Osteoblast (primary cell): ENCODE measurements around the gene NDUFV2. TPM values are rescaled to one million over a fixed set of nuclear protein-coding genes. Genes with fewer than 3 reads are reported as not detected.
A peak's percentile ranks its signal among the peaks of the same experiment; 100 is the strongest.

Experiments
- DNase-seq: peaks from one replicate; pipeline ENCODE4 v3.0.0; 2011; ENCODE audit warnings: low spot score, mixed read lengths; ENCODE audit not compliant: insufficient read length; ENCODE audit errors: missing footprints
- H2AFZ ChIP-seq: 2 replicates; pipeline ENCODE4 v1.6.0; 2011; ENCODE audit warnings: mild to moderate bottlenecking, low read length
- H3K27ac ChIP-seq: 2 replicates; pipeline ENCODE4 v1.5.1; 2011; ENCODE audit warnings: mild to moderate bottlenecking, low read depth, low read length, moderate library complexity
- H3K27me3 ChIP-seq: 2 replicates; pipeline ENCODE4 v1.6.0; 2012; ENCODE audit warnings: mild to moderate bottlenecking, control low read depth, inconsistent platforms, low read length, moderate library complexity; ENCODE audit not compliant: insufficient read depth
- H3K36me3 ChIP-seq: 2 replicates; pipeline ENCODE4 v1.5.1; 2011; ENCODE audit warnings: mild to moderate bottlenecking, low read length, control low read depth, moderate library complexity; ENCODE audit not compliant: insufficient read depth
- H3K4me1 ChIP-seq: 2 replicates; pipeline ENCODE4 v1.5.1; 2011; ENCODE audit warnings: mild to moderate bottlenecking, low read length, control low read depth, moderate library complexity; ENCODE audit not compliant: insufficient read depth
- H3K4me2 ChIP-seq: 2 replicates; pipeline ENCODE4 v1.6.0; 2011; ENCODE audit warnings: mild to moderate bottlenecking, low read length; ENCODE audit not compliant: insufficient read depth
- H3K4me3 ChIP-seq: fragments of 200-600 bp; sonication (generic); 3 replicates; pipeline ENCODE4 v1.5.1; 2012; ENCODE audit warnings: mild to moderate bottlenecking, low read length, inconsistent platforms; ENCODE audit not compliant: insufficient read depth
- H3K79me2 ChIP-seq: 2 replicates; pipeline ENCODE4 v1.6.0; 2012; ENCODE audit warnings: mild to moderate bottlenecking, low read length, control low read depth, inconsistent platforms; ENCODE audit not compliant: insufficient read depth
- H3K9me3 ChIP-seq: 2 replicates; pipeline ENCODE4 v1.5.1; 2011; ENCODE audit warnings: low read depth, low read length, control low read depth
- H4K20me1 ChIP-seq: 2 replicates; pipeline ENCODE4 v1.6.0; 2012; ENCODE audit warnings: mild to moderate bottlenecking, low read length, control low read depth; ENCODE audit not compliant: insufficient read depth
- CTCF ChIP-seq: IDR thresholded peaks from 2 replicates; pipeline ENCODE4 v1.5.1; 2011; ENCODE audit warnings: mild to moderate bottlenecking, low read depth, low read length, moderate library complexity; ENCODE audit errors: extremely low read depth
- total RNA-seq: library from RNA; depleted of rRNA; stranded (reverse); fragments of >200 nt; gene quantifications from 2 replicates; pipeline ENCODE4 v1.2.3, GENCODE V29; 2012

Gene NDUFV2
- total RNA-seq, 1 donor: 95.9 TPM

GRCh38 chr18:9123520-9123919 lies 21.0 kb downstream of the NDUFV2 start:
- H3K4me2 ChIP-seq: no peak overlapping the region
- no peak overlapping the region for H3K27ac ChIP-seq
- H3K4me3 ChIP-seq: no peak overlapping the region
- H3K27me3 ChIP-seq: no peaks in the 10 kb centered on the region
- peaks cover 65% of the 10 kb centered on the region for H3K36me3 ChIP-seq
- TF ChIP-seq CTCF: no peak
- H3K9me3 ChIP-seq: no peaks in the 10 kb centered on the region
- H3K79me2 ChIP-seq: peaks cover 55% of the 10 kb centered on the region
- no peak for DNase-seq
- H4K20me1 ChIP-seq: no peaks in the 10 kb centered on the region
- H2AFZ ChIP-seq: no peak overlapping the region
- H3K4me1 ChIP-seq: peaks cover 3% of the 10 kb centered on the region

- H3K79me2 ChIP-seq: peaks cover 43% of the 10 kb centered on the region
- no peak for TF ChIP-seq CTCF
- H3K4me1 ChIP-seq: no peaks in the 10 kb centered on the region
- H3K27me3 ChIP-seq: no peaks in the 10 kb centered on the region
- H4K20me1 ChIP-seq: no peaks in the 10 kb centered on the region
- H3K9me3 ChIP-seq: no peaks in the 10 kb centered on the region
- H3K4me2 ChIP-seq: no peak overlapping the region
- no peak overlapping the region for H3K4me3 ChIP-seq
- H2AFZ ChIP-seq: no peak overlapping the region
- no peak overlapping the region for H3K27ac ChIP-seq
- H3K36me3 ChIP-seq: peaks cover 68% of the 10 kb centered on the region
- DNase-seq: peak; percentile 10
Observed at GRCh38 chr18:9124824-9125223, 22.3 kb downstream of the NDUFV2 start.

GRCh38 chr18:9126337-9126736 lies 23.8 kb downstream of the NDUFV2 start:
- H4K20me1 ChIP-seq: peaks cover 4% of the 10 kb centered on the region
- no peaks in the 10 kb centered on the region for H3K9me3 ChIP-seq
- peaks cover 62% of the 10 kb centered on the region for H3K36me3 ChIP-seq
- H3K4me1 ChIP-seq: no peaks in the 10 kb centered on the region
- TF ChIP-seq CTCF: no peak
- DNase-seq: no peak
- no peak overlapping the region for H2AFZ ChIP-seq
- H3K27me3 ChIP-seq: no peaks in the 10 kb centered on the region
- no peak overlapping the region for H3K27ac ChIP-seq
- H3K79me2 ChIP-seq: peaks cover 33% of the 10 kb centered on the region
- no peak overlapping the region for H3K4me2 ChIP-seq
- no peak overlapping the region for H3K4me3 ChIP-seq

- H3K4me3 ChIP-seq: no peak overlapping the region
- peaks cover 73% of the 10 kb centered on the region for H3K36me3 ChIP-seq
- no peaks in the 10 kb centered on the region for H3K27me3 ChIP-seq
- H3K79me2 ChIP-seq: peaks cover 28% of the 10 kb centered on the region
- H3K4me1 ChIP-seq: no peaks in the 10 kb centered on the region
- DNase-seq: no peak
- H4K20me1 ChIP-seq: peaks cover 4% of the 10 kb centered on the region
- H2AFZ ChIP-seq: no peak overlapping the region
- no peak for TF ChIP-seq CTCF
- H3K27ac ChIP-seq: no peak overlapping the region
- H3K4me2 ChIP-seq: no peak overlapping the region
- no peaks in the 10 kb centered on the region for H3K9me3 ChIP-seq
Observed at GRCh38 chr18:9130195-9130594, 27.7 kb downstream of the NDUFV2 start.
